Breast epithelium (tissue), 4 donors: ENCODE results near the gene ZNRF3. TPM values are rescaled to one million over a fixed set of nuclear protein-coding genes. Genes with fewer than 3 reads are reported as not detected.

ENCODE experiments used
- DNase-seq, 2 donors: peaks; one replicate each; pipeline ENCODE4 v3.0.0-alpha.2; 2019; ENCODE audit warnings: low spot score in 2 of 2
- H3K27ac ChIP-seq, 2 donors: fragments of 200-600 bp; sonication (generic) in 1 of 2; one replicate each; pipeline ENCODE4 v1.5.1; 2016 to 2019; ENCODE audit warnings: mild to moderate bottlenecking in 1 of 2
- H3K27me3 ChIP-seq, 2 donors: fragments of 200-600 bp; sonication (generic) in 1 of 2; one replicate each; pipeline versions ENCODE4 v1.5.1 to v1.6.0; 2017 to 2019; ENCODE audit warnings: control low read depth in 1 of 2, mild to moderate bottlenecking in 1 of 2
- H3K36me3 ChIP-seq: fragments of 200-600 bp; one replicate; pipeline ENCODE4 v1.5.1; 2019
- H3K4me1 ChIP-seq, 2 donors: fragments of 200-600 bp; sonication (generic); one replicate each; pipeline ENCODE4 v1.5.1; 2016 to 2019; ENCODE audit warnings: control low read depth in 1 of 2
- H3K4me3 ChIP-seq, 3 donors: fragments of 200-600 bp; sonication (generic); 1 replicate in 2 of 3; 2 replicates in 1 of 3; pipeline ENCODE4 v1.5.1; 2016 to 2019; ENCODE audit warnings: mild to moderate bottlenecking in 3 of 3, moderate library complexity in 2 of 3
- H3K9me3 ChIP-seq, 2 donors: fragments of 200-600 bp; sonication (generic) in 1 of 2; one replicate each; pipeline ENCODE4 v1.5.1; 2016 to 2019; ENCODE audit warnings: control low read depth in 1 of 2
- CTCF ChIP-seq, 3 donors: fragments of 450-650 bp; IDR thresholded peaks; one replicate each; pipeline ENCODE4 v1.5.1; 2016 to 2017; ENCODE audit warnings: antibody characterized with exemption in 3 of 3, mild to moderate bottlenecking in 3 of 3, moderate library complexity in 3 of 3
- POLR2A ChIP-seq: fragments of 450-650 bp; IDR thresholded peaks from one replicate; pipeline ENCODE4 v1.6.1; 2016; ENCODE audit warnings: antibody characterized with exemption, mild to moderate bottlenecking, moderate library complexity
- POLR2AphosphoS5 ChIP-seq, 3 donors: sonication (generic); formaldehyde crosslinking; IDR thresholded peaks; one replicate each; pipeline ENCODE4 v1.6.1; 2017; ENCODE audit warnings: antibody characterized with exemption in 3 of 3
- intact Hi-C: fragments of 100-400 bp; cut with DNase I; formaldehyde crosslinking; loops from one replicate; pipeline ENCODE4 v1.15.1; 2023; ENCODE audit warnings: low total_unique reads
- total RNA-seq, 3 donors: library from RNA; depleted of rRNA; stranded (reverse); fragments of >200 nt; gene quantifications; one replicate each; pipeline ENCODE4 v1.1.0, GENCODE V29; 2016

Gene ZNRF3
- total RNA-seq, 3 donors from 2014 or later = 6.9 to 7.9 (median 6.9) TPM

- Histone ChIP-seq H3K4me3 (no peak overlapping the region), H3K27ac (no peak overlapping the region), H3K9me3 (no peaks in the 10 kb centered on the region), H3K36me3 (no peaks in the 10 kb centered on the region), H3K4me1 (no peaks in the 10 kb centered on the region), H3K27me3 (no peaks in the 10 kb centered on the region)
- TF ChIP-seq CTCF (IDR thresholded peaks at IDR 0.05) (no peak), POLR2AphosphoS5 (IDR thresholded peaks at IDR 0.05) (no peak), POLR2A (no peak)
- intact Hi-C loops = no loop called here
- no peak for DNase-seq
These were observed 54.0 kb downstream of the ZNRF3 start for GRCh38 chr22:28937206-28938025.

- no peaks in the 10 kb centered on the region for H3K4me1 ChIP-seq
- no peak for TF ChIP-seq POLR2A
- TF ChIP-seq POLR2AphosphoS5 (IDR thresholded peaks at IDR 0.05) = no peak
- no peak for TF ChIP-seq CTCF (IDR thresholded peaks at IDR 0.05)
- H3K27me3 ChIP-seq = no peaks in the 10 kb centered on the region
- intact Hi-C loops = no loop called here
- H3K4me3 ChIP-seq = no peak overlapping the region
- H3K36me3 ChIP-seq = no peaks in the 10 kb centered on the region
- no peaks in the 10 kb centered on the region for H3K9me3 ChIP-seq
- DNase-seq = no peak
- no peak overlapping the region for H3K27ac ChIP-seq
These were observed 55.0 kb downstream of the ZNRF3 start for GRCh38 chr22:28938286-28938833.

- intact Hi-C loops = no loop called here
- no peak overlapping the region for H3K4me3 ChIP-seq
- H3K36me3 ChIP-seq = no peaks in the 10 kb centered on the region
- no peak overlapping the region for H3K27ac ChIP-seq
- TF ChIP-seq POLR2A (no peak), POLR2AphosphoS5 (IDR thresholded peaks at IDR 0.05) (no peak), CTCF (IDR thresholded peaks at IDR 0.05) (no peak)
- no peaks in the 10 kb centered on the region for H3K27me3 ChIP-seq
- H3K9me3 ChIP-seq = no peaks in the 10 kb centered on the region
- no peaks in the 10 kb centered on the region for H3K4me1 ChIP-seq
- DNase-seq = no peak
These were observed 56.0 kb downstream of the ZNRF3 start for GRCh38 chr22:28939394-28939793.

- H3K36me3 ChIP-seq = no peaks in the 10 kb centered on the region
These were observed 56.6 kb downstream of the ZNRF3 start for GRCh38 chr22:28939932-28940331.

More at GRCh38 chr22:28939932-28940331, 56.6 kb downstream of the ZNRF3 start:
- no peak for TF ChIP-seq POLR2A
- TF ChIP-seq CTCF (IDR thresholded peaks at IDR 0.05) = no peak
- TF ChIP-seq POLR2AphosphoS5 (IDR thresholded peaks at IDR 0.05) = no peak
- no peak overlapping the region for H3K4me3 ChIP-seq
- no peaks in the 10 kb centered on the region for H3K27me3 ChIP-seq
- intact Hi-C loops = no loop called here
- no peaks in the 10 kb centered on the region for H3K9me3 ChIP-seq
- H3K27ac ChIP-seq = no peak overlapping the region
- H3K4me1 ChIP-seq = no peaks in the 10 kb centered on the region
- no peak for DNase-seq
